Ovary (tissue), 3 donors: ENCODE results near the gene PLXNA2.

Experiments used
- CTCF ChIP-seq, 3 donors: fragments of 450-650 bp in 2 of 3; fragments of 200-600 bp in 1 of 3; IDR thresholded peaks; one replicate each; pipeline versions ENCODE4 v1.5.1 to v1.8.0; 2016 to 2022; ENCODE audit warnings: antibody characterized with exemption in 3 of 3, mild to moderate bottlenecking in 1 of 3
- EP300 ChIP-seq: sonication (generic); formaldehyde crosslinking; IDR thresholded peaks from one replicate; pipeline ENCODE4 v1.6.1; 2017; ENCODE audit warnings: antibody characterized with exemption
- donor health status: DM: no; HTN: no; CAD: no.

DNA sequence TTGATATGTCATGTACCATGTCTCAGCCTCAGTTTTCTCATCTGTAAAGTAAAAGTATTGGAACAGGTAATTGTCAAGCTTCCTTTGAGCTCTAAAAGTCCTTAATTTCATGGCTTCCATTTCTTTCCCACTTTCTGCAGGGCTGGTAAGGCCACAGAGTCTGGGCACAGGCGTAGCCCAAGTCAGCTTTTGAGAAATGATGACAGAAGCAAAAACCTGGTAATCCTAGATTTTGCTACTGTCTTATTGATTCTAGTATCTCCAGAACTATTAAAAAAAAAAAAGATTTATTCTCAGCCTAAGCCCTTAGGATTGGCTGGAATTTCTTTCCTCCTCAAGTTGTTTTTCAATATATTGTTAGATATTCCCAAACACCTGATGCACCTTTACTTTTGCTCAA lies 31.3 kb downstream of the PLXNA2 start:
- no peak for TF ChIP-seq EP300
- TF ChIP-seq CTCF (IDR thresholded peaks at IDR 0.05), result no peak
